Subcutaneous abdominal adipose tissue (tissue), 5 donors: ENCODE results near the gene STOML3.
"Not testable (repeated sequence)": the region's sequence is repeated elsewhere in the genome, so short reads cannot be mapped to it uniquely, and the experiment has no call there.

Experiments
- H3K27ac ChIP-seq: one replicate; pipeline ENCODE4 v1.7.0; 2013; ENCODE audit warnings: low read depth, mild to moderate bottlenecking, inconsistent platforms, low read length, moderate library complexity
- H3K27me3 ChIP-seq, 5 donors: one replicate each; pipeline ENCODE4 v1.7.0; 2013; ENCODE audit warnings: low read length in 5 of 5, inconsistent platforms in 1 of 5; ENCODE audit not compliant: control insufficient read depth in 5 of 5, insufficient read depth in 4 of 5
- H3K36me3 ChIP-seq, 5 donors: one replicate each; pipeline ENCODE4 v1.7.0; 2013; ENCODE audit warnings: low read length in 5 of 5; ENCODE audit not compliant: control insufficient read depth in 5 of 5, insufficient read depth in 5 of 5
- H3K4me1 ChIP-seq, 5 donors: one replicate each; pipeline ENCODE4 v1.7.0; 2013; ENCODE audit warnings: low read length in 5 of 5, mild to moderate bottlenecking in 3 of 5, moderate library complexity in 1 of 5; ENCODE audit not compliant: control insufficient read depth in 5 of 5, insufficient read depth in 5 of 5
- H3K4me3 ChIP-seq, 5 donors: one replicate each; pipeline ENCODE4 v1.7.0; 2013; ENCODE audit warnings: low read length in 5 of 5, low read depth in 1 of 5
- H3K9ac ChIP-seq, 5 donors: one replicate each; pipeline ENCODE4 v1.7.0; 2013; ENCODE audit warnings: low read length in 5 of 5, mild to moderate bottlenecking in 4 of 5, moderate library complexity in 3 of 5
- H3K9me3 ChIP-seq, 5 donors: one replicate each; pipeline ENCODE4 v1.7.0; 2013; ENCODE audit warnings: low read length in 5 of 5; ENCODE audit not compliant: control insufficient read depth in 5 of 5
- donor health status: healthy.
- donor health status: healthy.
- donor health status: healthy.
- donor health status: healthy.
- donor health status: healthy.

The STOML3 gene

DNA sequence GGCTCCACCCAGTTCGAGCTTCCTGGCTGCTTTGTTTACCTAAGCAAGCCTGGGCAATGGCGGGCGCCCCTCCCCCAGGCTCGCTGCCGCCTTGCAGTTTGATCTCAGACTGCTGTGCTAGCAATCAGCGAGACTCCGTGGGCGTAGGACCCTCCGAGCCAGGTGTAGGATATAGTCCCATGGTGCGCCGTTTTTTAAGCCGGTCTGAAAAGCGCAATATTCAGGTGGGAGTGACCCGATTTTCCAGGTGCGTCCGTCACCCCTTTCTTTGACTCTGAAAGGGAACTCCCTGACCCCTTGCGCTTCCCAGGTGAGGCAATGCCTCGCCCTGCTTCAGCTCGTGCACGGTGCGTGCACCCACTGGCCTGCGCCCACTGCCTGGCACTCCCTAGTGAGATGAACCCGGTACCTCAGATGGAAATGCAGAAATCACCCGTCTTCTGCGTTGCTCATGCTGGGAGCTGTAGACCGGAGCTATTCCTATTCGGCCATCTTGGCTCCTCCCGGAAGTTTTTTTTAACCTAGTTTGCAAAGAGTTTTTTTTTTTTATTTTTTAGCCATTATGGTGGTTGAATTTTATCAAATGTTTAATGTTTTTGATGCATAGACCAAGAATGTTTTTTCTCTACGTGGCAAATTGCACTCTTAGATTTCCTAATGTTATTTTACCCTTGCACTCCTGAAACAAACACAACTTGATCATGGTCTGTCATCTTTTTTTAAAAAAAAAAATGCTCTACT, 15.9 kb upstream of the STOML3 start:
- not testable (repeated sequence) for H3K9me3 ChIP-seq, H3K27me3 ChIP-seq, H3K9ac ChIP-seq, H3K4me3 ChIP-seq, H3K4me1 ChIP-seq, H3K27ac ChIP-seq
- peaks cover 15 to 24% (median 19%) of the 10 kb centered on the region in 5 donors for H3K36me3 ChIP-seq

DNA sequence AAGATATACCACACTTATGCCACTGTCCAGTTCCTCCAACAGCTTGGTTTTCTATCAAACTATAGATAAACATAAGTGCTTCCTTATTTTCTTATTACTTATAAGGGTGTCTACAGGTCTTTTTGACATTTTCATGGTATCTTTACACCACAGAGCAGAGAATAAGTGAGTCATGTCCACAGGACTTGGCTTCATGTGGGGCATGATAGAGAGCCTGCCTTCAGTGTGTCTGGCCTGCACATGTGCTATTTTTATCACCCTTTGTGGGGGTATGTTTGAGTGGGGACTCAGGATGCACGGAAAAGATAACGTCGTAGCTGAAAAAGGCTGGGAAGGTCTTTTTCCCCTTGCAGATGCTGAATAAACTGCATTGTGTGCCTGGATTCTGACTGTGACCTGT, 8.1 kb upstream of the STOML3 start:
- H3K9ac ChIP-seq: no peak overlapping the region
- no peaks in the 10 kb centered on the region for H3K36me3 ChIP-seq
- no peak overlapping the region for H3K4me3 ChIP-seq
- no peak overlapping the region for H3K27ac ChIP-seq
- no peaks in the 10 kb centered on the region for H3K4me1 ChIP-seq
- no peaks in the 10 kb centered on the region for H3K9me3 ChIP-seq
- H3K27me3 ChIP-seq: no peaks in the 10 kb centered on the region

DNA sequence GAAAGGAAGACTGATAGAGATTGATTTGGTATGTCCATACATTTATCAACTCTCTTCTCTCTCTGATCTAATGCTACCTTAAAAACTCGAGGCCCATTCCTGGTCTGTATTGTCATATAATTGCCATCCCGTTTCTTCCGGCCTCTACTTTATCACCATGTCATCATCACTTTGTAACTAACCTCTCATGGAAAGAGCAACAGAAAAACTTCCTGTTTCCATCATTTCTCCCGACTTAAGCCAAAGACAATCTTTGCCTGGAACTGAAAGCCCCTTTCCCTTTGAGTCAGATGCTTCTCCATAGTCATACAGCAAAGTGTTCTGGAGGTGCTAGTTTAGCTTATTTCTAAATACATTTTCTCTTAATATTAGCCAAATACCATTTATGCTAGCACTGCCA, 2.8 kb upstream of the STOML3 start:
- Histone ChIP-seq H3K9ac (no peak overlapping the region), H3K27ac (no peak overlapping the region), H3K9me3 (no peaks in the 10 kb centered on the region), H3K4me3 (no peak overlapping the region), H3K27me3 (no peaks in the 10 kb centered on the region), H3K4me1 (no peaks in the 10 kb centered on the region), H3K36me3 (no peaks in the 10 kb centered on the region)

DNA sequence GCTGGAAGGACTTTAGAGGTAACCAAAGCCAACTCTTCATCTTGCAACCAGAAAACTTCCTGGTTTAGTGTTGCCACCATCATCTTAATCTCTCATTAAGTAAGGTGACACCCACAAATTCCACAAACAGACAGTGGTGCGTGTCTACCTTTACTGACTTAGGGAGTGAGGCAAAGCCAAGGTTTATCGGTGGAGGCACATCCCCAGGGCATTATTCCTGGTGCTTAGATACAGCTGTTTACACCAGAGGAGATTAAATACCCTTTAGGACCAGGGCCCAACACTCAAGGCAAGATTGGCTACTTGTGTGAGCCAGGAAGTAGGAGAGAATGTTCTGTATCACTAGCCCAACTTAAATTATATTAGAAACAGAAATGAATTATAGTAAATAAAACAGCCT, 9.5 kb downstream of the STOML3 start:
- H3K27ac ChIP-seq: no peak overlapping the region
- peaks cover 0 to 6% (median 2%) of the 10 kb centered on the region in 5 donors for H3K27me3 ChIP-seq
- H3K36me3 ChIP-seq: no peaks in the 10 kb centered on the region
- peaks cover 0 to 2% (median 0%) of the 10 kb centered on the region in 5 donors for H3K4me1 ChIP-seq
- no peak overlapping the region for H3K9ac ChIP-seq
- peaks cover 0 to 12% (median 5%) of the 10 kb centered on the region in 5 donors for H3K9me3 ChIP-seq
- no peak overlapping the region for H3K4me3 ChIP-seq

DNA sequence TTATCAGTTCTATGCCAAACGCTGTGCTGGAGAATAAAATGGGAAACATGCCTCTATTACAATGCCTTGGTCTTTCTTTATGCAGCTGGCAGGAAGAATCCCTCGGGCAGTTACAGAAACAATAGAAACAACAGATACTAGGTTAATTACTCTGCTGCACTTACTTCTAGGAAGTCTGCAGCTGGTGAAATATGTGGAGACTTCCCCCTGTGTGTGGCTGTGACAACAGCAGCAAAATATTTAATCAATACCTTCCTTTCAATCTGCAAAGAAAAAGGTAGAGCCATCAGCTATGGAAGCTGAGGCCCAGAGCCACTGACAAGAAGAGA, 9.9 kb downstream of the STOML3 start:
- Histone ChIP-seq H3K9ac (no peak overlapping the region), H3K9me3 (peaks cover 0 to 12% (median 5%) of the 10 kb centered on the region in 5 donors), H3K4me3 (no peak overlapping the region), H3K27me3 (peaks cover 0 to 6% (median 2%) of the 10 kb centered on the region in 5 donors), H3K27ac (no peak overlapping the region), H3K36me3 (no peaks in the 10 kb centered on the region), H3K4me1 (peaks cover 0 to 2% (median 0%) of the 10 kb centered on the region in 5 donors)

DNA sequence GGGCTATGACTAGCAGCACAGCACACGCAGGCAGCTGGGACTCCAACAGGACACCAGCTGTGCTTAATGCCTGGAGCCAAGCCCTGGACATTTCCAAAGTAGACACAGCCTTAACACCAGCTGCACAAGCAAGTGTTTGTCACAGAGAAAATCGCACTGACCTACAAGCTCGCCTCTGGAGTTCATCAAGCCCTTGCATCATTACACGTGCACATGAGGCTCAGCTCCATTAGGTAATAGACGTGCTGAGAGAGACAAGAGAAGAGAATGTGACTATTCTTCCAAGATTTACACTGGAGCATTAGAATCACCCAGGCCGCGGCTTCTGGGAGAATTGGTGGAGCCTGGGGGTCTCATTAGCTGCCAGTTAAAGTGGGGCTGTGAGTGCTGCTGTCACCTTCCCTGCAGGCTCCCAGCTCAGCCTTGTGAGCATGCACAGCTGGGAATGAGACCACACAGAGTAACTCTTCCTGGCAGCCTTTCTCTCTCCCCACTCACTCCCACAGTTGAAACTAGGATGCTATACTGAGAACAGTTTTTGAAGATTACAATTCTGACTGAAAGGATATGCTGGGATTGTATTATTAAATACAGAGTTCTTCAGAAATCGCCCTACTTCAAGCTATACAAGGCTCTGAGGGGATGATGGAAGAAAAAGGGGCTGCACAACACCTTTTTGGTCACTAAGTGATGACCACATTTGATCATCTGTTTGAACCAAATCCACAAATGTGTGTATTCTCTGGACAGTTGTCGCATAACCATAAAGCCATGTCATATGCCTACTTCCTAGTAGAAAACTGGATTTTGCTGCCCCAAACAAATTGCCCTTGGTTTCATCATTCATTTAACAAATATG, 10.5 kb downstream of the STOML3 start:
- Histone ChIP-seq H3K4me1 (peaks cover 0 to 2% (median 0%) of the 10 kb centered on the region in 5 donors), H3K27me3 (peaks cover 0 to 6% (median 2%) of the 10 kb centered on the region in 5 donors), H3K9me3 (peaks cover 0 to 12% (median 5%) of the 10 kb centered on the region in 5 donors), H3K27ac (no peak overlapping the region), H3K4me3 (no peak overlapping the region), H3K36me3 (no peaks in the 10 kb centered on the region), H3K9ac (no peak overlapping the region)

DNA sequence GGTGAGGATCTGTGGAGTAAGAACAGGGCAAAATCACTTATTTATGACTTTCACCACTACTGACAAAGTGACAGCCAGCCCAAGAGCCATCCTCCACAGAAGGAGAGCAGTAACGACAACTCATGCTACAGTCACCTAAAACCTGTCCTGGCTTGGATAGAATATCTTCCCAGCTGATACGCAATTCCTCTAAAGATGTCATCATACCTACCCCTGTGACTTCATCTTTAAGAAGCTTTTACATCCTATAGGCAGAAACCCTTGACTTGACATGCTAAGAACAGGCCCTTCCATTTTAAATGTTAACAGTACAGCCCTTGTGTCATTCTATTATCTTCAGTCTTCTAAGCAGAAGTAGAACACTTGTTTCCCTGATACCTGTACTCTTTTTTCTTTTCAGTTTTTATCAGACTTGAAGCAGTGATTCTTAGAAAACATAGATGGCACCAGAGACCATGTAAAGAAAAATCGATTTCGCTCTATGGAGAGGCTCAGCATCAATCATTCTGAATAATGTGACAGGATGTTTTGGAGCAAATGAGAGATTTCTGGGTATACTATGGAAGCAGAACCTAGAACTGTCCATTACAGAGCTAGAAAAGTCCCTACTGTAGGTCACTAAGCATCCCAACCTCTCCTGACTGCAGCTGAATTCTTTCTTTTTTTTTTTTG, 20.1 kb downstream of the STOML3 start:
- H3K9me3 ChIP-seq: no peaks in the 10 kb centered on the region
- no peaks in the 10 kb centered on the region for H3K36me3 ChIP-seq
- H3K27ac ChIP-seq: no peak overlapping the region
- no peaks in the 10 kb centered on the region for H3K4me1 ChIP-seq
- no peak overlapping the region for H3K9ac ChIP-seq
- no peak overlapping the region for H3K4me3 ChIP-seq
- no peaks in the 10 kb centered on the region for H3K27me3 ChIP-seq

DNA sequence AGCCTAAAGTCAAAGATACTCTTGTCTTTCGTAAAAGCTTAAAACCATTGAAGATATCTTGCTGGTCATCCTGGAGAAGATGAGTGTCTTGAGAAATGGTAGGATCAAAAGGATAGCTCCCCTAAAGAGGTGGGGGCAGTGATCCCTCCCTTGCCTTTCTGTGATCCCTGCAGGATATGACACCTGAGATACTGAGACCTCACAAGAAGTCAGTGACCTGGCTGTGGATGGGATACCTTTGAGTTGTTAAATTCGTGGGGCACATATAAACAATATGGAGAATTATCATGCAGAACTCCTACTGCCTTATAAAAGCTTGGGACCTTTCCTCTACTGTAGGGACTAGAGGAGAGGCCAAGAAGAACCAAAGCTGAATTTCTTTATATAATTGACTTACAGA, 21.4 kb downstream of the STOML3 start:
- H3K27ac ChIP-seq: no peak overlapping the region
- H3K36me3 ChIP-seq: no peaks in the 10 kb centered on the region
- no peak overlapping the region for H3K9ac ChIP-seq
- no peaks in the 10 kb centered on the region for H3K27me3 ChIP-seq
- no peaks in the 10 kb centered on the region for H3K4me1 ChIP-seq
- no peaks in the 10 kb centered on the region for H3K9me3 ChIP-seq
- no peak overlapping the region for H3K4me3 ChIP-seq

DNA sequence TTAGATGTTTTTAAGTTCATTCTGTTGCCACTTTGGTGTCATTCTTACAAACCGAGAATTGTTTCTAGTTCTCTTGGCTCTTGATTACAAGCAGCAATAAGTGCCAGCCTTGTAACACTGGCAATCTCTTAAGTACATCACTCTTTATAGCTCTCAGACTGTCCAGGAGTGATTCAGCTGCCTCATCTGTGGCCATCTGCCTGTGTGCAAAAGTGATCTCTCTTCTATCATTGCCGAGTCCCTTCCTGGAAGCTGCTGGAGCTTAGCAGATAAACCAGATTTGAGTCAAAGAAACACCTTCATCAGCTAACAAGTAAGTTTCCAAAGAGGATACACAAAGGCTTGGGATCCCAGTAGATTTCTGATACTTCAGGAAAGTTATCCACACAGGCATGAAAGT, 23.2 kb downstream of the STOML3 start:
- no peak overlapping the region for H3K27ac ChIP-seq
- no peaks in the 10 kb centered on the region for H3K4me1 ChIP-seq

DNA sequence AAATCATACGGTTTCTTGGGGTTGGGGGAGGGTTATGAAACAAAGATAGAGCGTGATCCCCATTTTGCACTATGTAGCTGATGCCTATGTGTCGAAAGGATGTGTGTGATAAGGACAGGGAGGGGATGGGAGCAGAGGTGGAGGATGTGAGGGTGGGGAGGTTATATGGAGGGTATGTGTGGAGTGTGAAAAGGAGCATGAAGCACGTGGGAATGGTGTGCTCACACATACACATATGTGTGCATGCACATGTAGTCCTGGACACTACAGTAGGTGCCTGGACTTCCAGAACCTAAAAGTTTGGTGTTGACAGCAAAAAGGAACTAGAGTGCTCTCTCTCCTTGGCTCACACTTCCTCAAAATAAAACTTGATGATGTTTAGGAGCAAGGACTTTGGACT, 25.4 kb downstream of the STOML3 start:
- Histone ChIP-seq H3K9me3 (peaks cover 0 to 6% (median 4%) of the 10 kb centered on the region in 5 donors), H3K9ac (no peak overlapping the region), H3K4me1 (no peaks in the 10 kb centered on the region), H3K27ac (no peak overlapping the region), H3K27me3 (no peaks in the 10 kb centered on the region), H3K4me3 (no peak overlapping the region), H3K36me3 (no peaks in the 10 kb centered on the region)

More for the DNA sequence above, 23.2 kb downstream of the STOML3 start:
- Histone ChIP-seq H3K9me3 (no peaks in the 10 kb centered on the region), H3K36me3 (no peaks in the 10 kb centered on the region), H3K4me3 (no peak overlapping the region), H3K27me3 (no peaks in the 10 kb centered on the region), H3K9ac (no peak overlapping the region)
